ENCODE results near the gene LMF2.
"Not testable (repeated sequence)": the region's sequence is repeated elsewhere in the genome, so short reads cannot be mapped to it uniquely, and the experiment has no call there.

Gene LMF2

GRCh38 chr22:50523458-50523805 lies 15.9 kb upstream of the LMF2 start:
- no peak for DNase-seq

GRCh38 chr22:50522806-50523438 lies 15.4 kb upstream of the LMF2 start:
- no peak for DNase-seq

- DNase-seq: no peak
Measured at GRCh38 chr22:50522208-50522805, 14.8 kb upstream of the LMF2 start.

- no peak for DNase-seq
Measured at GRCh38 chr22:50521710-50522109, 14.2 kb upstream of the LMF2 start.

- no peak for DNase-seq
Measured at GRCh38 chr22:50520826-50521453, 13.4 kb upstream of the LMF2 start.

GRCh38 chr22:50520184-50520583 lies 12.7 kb upstream of the LMF2 start:
- DNase-seq: not testable (repeated sequence)

- DNase-seq: no peak
Measured at GRCh38 chr22:50519151-50519550, 11.6 kb upstream of the LMF2 start.

- no peak for DNase-seq
Measured at GRCh38 chr22:50518606-50519005, 11.1 kb upstream of the LMF2 start.

- DNase-seq: no peak
Measured at GRCh38 chr22:50517495-50518260, 10.2 kb upstream of the LMF2 start.

- no peak for DNase-seq
Measured at GRCh38 chr22:50516891-50517290, 9.4 kb upstream of the LMF2 start.

- no peak for DNase-seq
Measured at GRCh38 chr22:50516068-50516467, 8.6 kb upstream of the LMF2 start.

GRCh38 chr22:50513175-50513574 lies 5.7 kb upstream of the LMF2 start:
- no peak for DNase-seq

GRCh38 chr22:50508897-50509296 lies 1.4 kb upstream of the LMF2 start:
- no peak for DNase-seq

- peak; percentile 98 to 99 for DNase-seq
Measured at GRCh38 chr22:50507991-50508884, 736 bp upstream of the LMF2 start, which contains the start of gene NCAPH2. TSS of gene NCAPH2 (plus strand) at chr22:50508224. CDS start at chr22:50508338, 114 bp downstream.

GRCh38 chr22:50506611-50507420 lies 686 bp downstream of the LMF2 start:
- no peak for DNase-seq

GRCh38 chr22:50505776-50506610 lies 1.5 kb downstream of the LMF2 start:
- DNase-seq: no peak

GRCh38 chr22:50505276-50505775 lies 2.2 kb downstream of the LMF2 start:
- no peak for DNase-seq

GRCh38 chr22:50504369-50505211 lies 2.9 kb downstream of the LMF2 start:
- no peak for DNase-seq

- DNase-seq: no peak
Measured at GRCh38 chr22:50503475-50504145, 3.9 kb downstream of the LMF2 start.
